ENCODE measurements around the gene PLA2G5.

Gene PLA2G5

GRCh38 chr1:20081353-20081810, 11.4 kb downstream of the PLA2G5 start:
- Histone ChIP-seq H4K8ac (ENCODE audit: low read depth, low read length) (no peak overlapping the region), H3K9me3 (ENCODE audit: insufficient read depth, low read depth, low read length) (peaks cover 2% of the 10 kb centered on the region), H3K27ac (ENCODE audit: low read depth, low read length) (no peak overlapping the region), H3K36me3 (ENCODE audit: control insufficient read depth in 1 of 2, insufficient read depth in 2 of 2, low read length in 2 of 2) (no peaks in the 10 kb centered on the region), H3K4me2 (ENCODE audit: low read length) (no peak overlapping the region), H2BK5ac (ENCODE audit: low read depth, low read length, poor library complexity) (no peak overlapping the region), H3K4me3 (ENCODE audit: low read depth, low read length) (no peak overlapping the region), H4K91ac (ENCODE audit: low read depth, low read length) (no peak overlapping the region), H2BK12ac (ENCODE audit: low read length) (no peak overlapping the region), H3K79me1 (ENCODE audit: low read length) (no peaks in the 10 kb centered on the region), H3K18ac (ENCODE audit: low read length) (no peak overlapping the region), H3K14ac (ENCODE audit: low read length) (no peak overlapping the region), H2BK120ac (ENCODE audit: insufficient read depth, low read length, poor library complexity) (no peak overlapping the region), H2AK5ac (ENCODE audit: low read length) (no peak overlapping the region), H3K4ac (ENCODE audit: low read depth, low read length) (no peak overlapping the region), H3K9ac (ENCODE audit: low read length) (no peak overlapping the region), H3K79me2 (ENCODE audit: control insufficient read depth, insufficient read depth, low read length, poor library complexity) (no peaks in the 10 kb centered on the region), H4K12ac (ENCODE audit: low read depth, low read length) (no peak overlapping the region), H3K27me3 (ENCODE audit: insufficient read depth, low read length) (no peaks in the 10 kb centered on the region), H3K4me1 (ENCODE audit: control insufficient read depth in 1 of 2, insufficient read depth in 2 of 2, low read length in 2 of 2) (peaks cover 0 to 7% of the 10 kb centered on the region in 2 experiments), H2AFZ (ENCODE audit: insufficient read depth, low read length, poor library complexity) (no peak overlapping the region), H3K23ac (ENCODE audit: low read length) (no peak overlapping the region)
- DNase-seq, result peak; percentile 36 to 55
- WGBS (ENCODE audit: extremely low coverage, insufficient coverage, insufficient read length), result no CpG with 5 or more reads among the region's 8 CpGs

GRCh38 chr1:20082772-20083171, 12.8 kb downstream of the PLA2G5 start:
- no peak overlapping the region for H3K23ac ChIP-seq (ENCODE audit: low read length)
- no peak overlapping the region for H2BK5ac ChIP-seq (ENCODE audit: low read depth, low read length, poor library complexity)
- no peak overlapping the region for H4K91ac ChIP-seq (ENCODE audit: low read depth, low read length)
- peaks cover 0 to 2% of the 10 kb centered on the region in 2 experiments for H3K4me1 ChIP-seq (ENCODE audit: control insufficient read depth in 1 of 2, insufficient read depth in 2 of 2, low read length in 2 of 2)
- no peaks in the 10 kb centered on the region for H3K36me3 ChIP-seq (ENCODE audit: control insufficient read depth in 1 of 2, insufficient read depth in 2 of 2, low read length in 2 of 2)
- no peak overlapping the region for H3K9ac ChIP-seq (ENCODE audit: low read length)
- DNase-seq, result no peak
- H2BK120ac ChIP-seq (ENCODE audit: insufficient read depth, low read length, poor library complexity), result no peak overlapping the region
- H3K79me1 ChIP-seq (ENCODE audit: low read length), result no peaks in the 10 kb centered on the region
- H3K27me3 ChIP-seq (ENCODE audit: insufficient read depth, low read length), result no peaks in the 10 kb centered on the region
- no peak overlapping the region for H3K4me3 ChIP-seq (ENCODE audit: low read depth, low read length)
- no peak overlapping the region for H4K8ac ChIP-seq (ENCODE audit: low read depth, low read length)
- no peak overlapping the region for H3K14ac ChIP-seq (ENCODE audit: low read length)
- no peak overlapping the region for H2BK12ac ChIP-seq (ENCODE audit: low read length)
- no peak overlapping the region for H3K18ac ChIP-seq (ENCODE audit: low read length)
- no CpG with 5 or more reads among the region's 2 CpGs for WGBS (ENCODE audit: extremely low coverage, insufficient coverage, insufficient read length)
- peaks cover 2% of the 10 kb centered on the region for H3K9me3 ChIP-seq (ENCODE audit: insufficient read depth, low read depth, low read length)
- no peak overlapping the region for H2AK5ac ChIP-seq (ENCODE audit: low read length)
- H2AFZ ChIP-seq (ENCODE audit: insufficient read depth, low read length, poor library complexity), result no peak overlapping the region
- H3K27ac ChIP-seq (ENCODE audit: low read depth, low read length), result no peak overlapping the region
- no peaks in the 10 kb centered on the region for H3K79me2 ChIP-seq (ENCODE audit: control insufficient read depth, insufficient read depth, low read length, poor library complexity)
- no peak overlapping the region for H4K12ac ChIP-seq (ENCODE audit: low read depth, low read length)
- no peak overlapping the region for H3K4me2 ChIP-seq (ENCODE audit: low read length)
- H3K4ac ChIP-seq (ENCODE audit: low read depth, low read length), result no peak overlapping the region

- H3K4me1 ChIP-seq (ENCODE audit: control insufficient read depth in 1 of 2, insufficient read depth in 2 of 2, low read length in 2 of 2), result peaks cover 0 to 2% of the 10 kb centered on the region in 2 experiments
- H4K91ac ChIP-seq (ENCODE audit: low read depth, low read length), result no peak overlapping the region
- H3K9me3 ChIP-seq (ENCODE audit: insufficient read depth, low read depth, low read length), result peaks cover 2% of the 10 kb centered on the region
- H4K12ac ChIP-seq (ENCODE audit: low read depth, low read length), result no peak overlapping the region
- peak in 1 of 2 donors; percentile 37 for DNase-seq
- no peak overlapping the region for H3K4me3 ChIP-seq (ENCODE audit: low read depth, low read length)
- no peaks in the 10 kb centered on the region for H3K36me3 ChIP-seq (ENCODE audit: control insufficient read depth in 1 of 2, insufficient read depth in 2 of 2, low read length in 2 of 2)
- H3K4ac ChIP-seq (ENCODE audit: low read depth, low read length), result no peak overlapping the region
- no peaks in the 10 kb centered on the region for H3K79me2 ChIP-seq (ENCODE audit: control insufficient read depth, insufficient read depth, low read length, poor library complexity)
- H3K18ac ChIP-seq (ENCODE audit: low read length), result no peak overlapping the region
- H3K79me1 ChIP-seq (ENCODE audit: low read length), result no peaks in the 10 kb centered on the region
- no peak overlapping the region for H2BK5ac ChIP-seq (ENCODE audit: low read depth, low read length, poor library complexity)
- H3K27me3 ChIP-seq (ENCODE audit: insufficient read depth, low read length), result no peaks in the 10 kb centered on the region
- no peak overlapping the region for H3K14ac ChIP-seq (ENCODE audit: low read length)
- H2BK12ac ChIP-seq (ENCODE audit: low read length), result no peak overlapping the region
- H2AK5ac ChIP-seq (ENCODE audit: low read length), result no peak overlapping the region
- no peak overlapping the region for H3K4me2 ChIP-seq (ENCODE audit: low read length)
- WGBS (ENCODE audit: extremely low coverage, insufficient coverage, insufficient read length), result no CpG with 5 or more reads among the region's 10 CpGs
- no peak overlapping the region for H2BK120ac ChIP-seq (ENCODE audit: insufficient read depth, low read length, poor library complexity)
- H3K27ac ChIP-seq (ENCODE audit: low read depth, low read length), result no peak overlapping the region
- H3K23ac ChIP-seq (ENCODE audit: low read length), result no peak overlapping the region
- no peak overlapping the region for H3K9ac ChIP-seq (ENCODE audit: low read length)
- no peak overlapping the region for H4K8ac ChIP-seq (ENCODE audit: low read depth, low read length)
- H2AFZ ChIP-seq (ENCODE audit: insufficient read depth, low read length, poor library complexity), result no peak overlapping the region
Measured at GRCh38 chr1:20083178-20083944, 13.4 kb downstream of the PLA2G5 start.

- Histone ChIP-seq H2AFZ (ENCODE audit: insufficient read depth, low read length, poor library complexity) (no peak overlapping the region), H3K4me1 (ENCODE audit: control insufficient read depth in 1 of 2, insufficient read depth in 2 of 2, low read length in 2 of 2) (no peaks in the 10 kb centered on the region), H4K91ac (ENCODE audit: low read depth, low read length) (no peak overlapping the region), H3K27ac (ENCODE audit: low read depth, low read length) (no peak overlapping the region), H3K14ac (ENCODE audit: low read length) (no peak overlapping the region), H2BK120ac (ENCODE audit: insufficient read depth, low read length, poor library complexity) (no peak overlapping the region), H3K36me3 (ENCODE audit: control insufficient read depth in 1 of 2, insufficient read depth in 2 of 2, low read length in 2 of 2) (no peaks in the 10 kb centered on the region), H3K9me3 (ENCODE audit: insufficient read depth, low read depth, low read length) (peaks cover 4% of the 10 kb centered on the region), H3K23ac (ENCODE audit: low read length) (no peak overlapping the region), H3K79me1 (ENCODE audit: low read length) (no peaks in the 10 kb centered on the region), H3K9ac (ENCODE audit: low read length) (no peak overlapping the region), H3K18ac (ENCODE audit: low read length) (no peak overlapping the region), H3K79me2 (ENCODE audit: control insufficient read depth, insufficient read depth, low read length, poor library complexity) (no peaks in the 10 kb centered on the region), H3K4me2 (ENCODE audit: low read length) (no peak overlapping the region), H2AK5ac (ENCODE audit: low read length) (no peak overlapping the region), H3K4ac (ENCODE audit: low read depth, low read length) (no peak overlapping the region), H4K8ac (ENCODE audit: low read depth, low read length) (no peak overlapping the region), H2BK12ac (ENCODE audit: low read length) (no peak overlapping the region), H4K12ac (ENCODE audit: low read depth, low read length) (no peak overlapping the region), H3K4me3 (ENCODE audit: low read depth, low read length) (no peak overlapping the region), H2BK5ac (ENCODE audit: low read depth, low read length, poor library complexity) (no peak overlapping the region), H3K27me3 (ENCODE audit: insufficient read depth, low read length) (no peaks in the 10 kb centered on the region)
- no CpG with 5 or more reads among the region's 1 CpG for WGBS (ENCODE audit: extremely low coverage, insufficient coverage, insufficient read length)
- no peak for DNase-seq
Measured at GRCh38 chr1:20086800-20087199, 16.8 kb downstream of the PLA2G5 start.

Measured in trophoblast cell (in vitro differentiated cells and primary cell).